HUES64 (cell line): ENCODE results near the gene DCK.
"Not testable (repeated sequence)": the region's sequence is repeated elsewhere in the genome, so short reads cannot be mapped to it uniquely, and the experiment has no call there.

Experiments used
- H3K27ac ChIP-seq: 2 replicates; pipeline ENCODE4 v1.7.0; 2013; ENCODE audit warnings: low read depth, low read length, inconsistent platforms
- H3K27me3 ChIP-seq: 2 replicates; pipeline ENCODE4 v1.6.1; 2013; ENCODE audit warnings: mild to moderate bottlenecking, low read length; ENCODE audit not compliant: insufficient read depth
- H3K36me3 ChIP-seq: 2 replicates; pipeline ENCODE4 v1.6.1; 2013; ENCODE audit warnings: mild to moderate bottlenecking, low read length; ENCODE audit not compliant: insufficient read depth
- H3K4me1 ChIP-seq: 2 replicates; pipeline ENCODE4 v1.6.1; 2013; ENCODE audit warnings: mild to moderate bottlenecking, low read length, moderate library complexity; ENCODE audit not compliant: insufficient read depth
- H3K4me3 ChIP-seq: 2 replicates; pipeline ENCODE4 v1.5.1; 2013; ENCODE audit warnings: mild to moderate bottlenecking, low read length, moderate library complexity
- H3K9ac ChIP-seq: 2 replicates; pipeline ENCODE4 v1.6.1; 2013; ENCODE audit warnings: mild to moderate bottlenecking, low read depth, low read length
- H3K9me3 ChIP-seq: 2 replicates; pipeline ENCODE4 v1.6.1; 2013; ENCODE audit warnings: low read depth, low read length; ENCODE audit not compliant: insufficient read depth
- WGBS: fragments of 150-250, 120-280 bp; methylation state at CpG from one replicate; pipeline ENCODE4 v1.1.7; 2013; ENCODE audit warnings: missing lambda C conversion rate; 5-methylcytosine and 5-hydroxymethylcytosine counted together

DCK gene

GRCh38 chr4:71025654-71026053 lies 32.2 kb downstream of the DCK start:
- H3K9ac ChIP-seq: no peak overlapping the region
- H3K27me3 ChIP-seq: no peaks in the 10 kb centered on the region
- peaks cover 57% of the 10 kb centered on the region for H3K36me3 ChIP-seq
- H3K9me3 ChIP-seq: no peaks in the 10 kb centered on the region
- no peak overlapping the region for H3K27ac ChIP-seq
- H3K4me1 ChIP-seq: peaks cover 16% of the 10 kb centered on the region
- H3K4me3 ChIP-seq: no peak overlapping the region
- 85% methylated on average over 1 of the region's 3 CpGs for WGBS

- no peaks in the 10 kb centered on the region for H3K9me3 ChIP-seq
- no peak overlapping the region for H3K4me3 ChIP-seq
- 0 out of 2 replicates have a peak overlapping the region, but pooled peaks have one; percentile 33 for H3K27ac ChIP-seq
- 98% methylated on average over 2 of the region's 2 CpGs for WGBS
- H3K4me1 ChIP-seq: peaks cover 16% of the 10 kb centered on the region
- H3K27me3 ChIP-seq: no peaks in the 10 kb centered on the region
- no peak overlapping the region for H3K9ac ChIP-seq
- H3K36me3 ChIP-seq: peaks cover 61% of the 10 kb centered on the region
These were observed 32.6 kb downstream of the DCK start for GRCh38 chr4:71026086-71026485.

- Histone ChIP-seq H3K4me3 (no peak overlapping the region), H3K27ac (no peak overlapping the region), H3K27me3 (no peaks in the 10 kb centered on the region), H3K36me3 (peaks cover 76% of the 10 kb centered on the region), H3K9me3 (no peaks in the 10 kb centered on the region), H3K9ac (no peak overlapping the region), H3K4me1 (peaks cover 16% of the 10 kb centered on the region)
- WGBS: no CpG with 5 or more reads among the region's 1 CpG
These were observed 34.2 kb downstream of the DCK start for GRCh38 chr4:71027611-71028010.

- Histone ChIP-seq H3K9me3 (no peaks in the 10 kb centered on the region), H3K27ac (peak overlapping the region; percentile 56; the same call in 1 of the 2 replicates), H3K27me3 (no peaks in the 10 kb centered on the region), H3K4me1 (peaks cover 16% of the 10 kb centered on the region), H3K4me3 (peak overlapping the region; percentile 21; the same call in 1 of the 2 replicates), H3K36me3 (peaks cover 61% of the 10 kb centered on the region), H3K9ac (0 out of 2 replicates have a peak overlapping the region, but pooled peaks have one; percentile 22)
- WGBS: 11% methylated on average over 1 of the region's 1 CpG
These were observed 36.1 kb downstream of the DCK start for GRCh38 chr4:71029504-71029903.

GRCh38 chr4:71032106-71032505 lies 38.7 kb downstream of the DCK start:
- WGBS: 95% methylated on average over 9 of the region's 10 CpGs
- peaks cover 41% of the 10 kb centered on the region for H3K36me3 ChIP-seq
- H3K9ac ChIP-seq: not testable (repeated sequence)

GRCh38 chr4:71045256-71045655 lies 51.8 kb downstream of the DCK start:
- no peak overlapping the region for H3K27ac ChIP-seq
- no peaks in the 10 kb centered on the region for H3K4me1 ChIP-seq
- H3K4me3 ChIP-seq: no peak overlapping the region
- no peak overlapping the region for H3K9ac ChIP-seq
- no peaks in the 10 kb centered on the region for H3K36me3 ChIP-seq
- no peaks in the 10 kb centered on the region for H3K27me3 ChIP-seq
- H3K9me3 ChIP-seq: 0 out of 2 replicates have a peak, but pooled peaks cover 2% of the 10 kb centered on the region
- 89% methylated on average over 4 of the region's 4 CpGs for WGBS

More at GRCh38 chr4:71032106-71032505, 38.7 kb downstream of the DCK start:
- not testable (repeated sequence) for H3K27me3 ChIP-seq, H3K4me3 ChIP-seq, H3K9me3 ChIP-seq, H3K27ac ChIP-seq
- H3K4me1 ChIP-seq: peaks cover 16% of the 10 kb centered on the region

- Histone ChIP-seq H3K27ac (no peak overlapping the region), H3K4me3 (no peak overlapping the region), H3K27me3 (no peaks in the 10 kb centered on the region), H3K4me1 (no peaks in the 10 kb centered on the region), H3K9ac (no peak overlapping the region), H3K9me3 (no peaks in the 10 kb centered on the region), H3K36me3 (no peaks in the 10 kb centered on the region)
- 88% methylated on average over 5 of the region's 5 CpGs for WGBS
These were observed 55.9 kb downstream of the DCK start for GRCh38 chr4:71049395-71049794.

GRCh38 chr4:71050809-71051208 lies 57.4 kb downstream of the DCK start:
- H3K4me1 ChIP-seq: no peaks in the 10 kb centered on the region
- H3K27me3 ChIP-seq: no peaks in the 10 kb centered on the region
- H3K27ac ChIP-seq: no peak overlapping the region
- no CpG with 5 or more reads among the region's 1 CpG for WGBS
- no peak overlapping the region for H3K4me3 ChIP-seq
- H3K9me3 ChIP-seq: no peaks in the 10 kb centered on the region
- H3K9ac ChIP-seq: no peak overlapping the region
- no peaks in the 10 kb centered on the region for H3K36me3 ChIP-seq

- WGBS: 92% methylated on average over 5 of the region's 7 CpGs
- Histone ChIP-seq H3K27ac (no peak overlapping the region), H3K27me3 (no peaks in the 10 kb centered on the region), H3K9ac (no peak overlapping the region), H3K9me3 (no peaks in the 10 kb centered on the region), H3K4me1 (no peaks in the 10 kb centered on the region), H3K4me3 (no peak overlapping the region), H3K36me3 (no peaks in the 10 kb centered on the region)
These were observed 58.6 kb downstream of the DCK start for GRCh38 chr4:71052034-71052433.

- WGBS: 92% methylated on average over 1 of the region's 2 CpGs
- H3K4me1 ChIP-seq: no peaks in the 10 kb centered on the region
- H3K9ac ChIP-seq: no peak overlapping the region
- H3K9me3 ChIP-seq: no peaks in the 10 kb centered on the region
- no peaks in the 10 kb centered on the region for H3K27me3 ChIP-seq
- H3K27ac ChIP-seq: no peak overlapping the region
- no peak overlapping the region for H3K4me3 ChIP-seq
- H3K36me3 ChIP-seq: no peaks in the 10 kb centered on the region
These were observed 59.3 kb downstream of the DCK start for GRCh38 chr4:71052716-71053115.

GRCh38 chr4:71053613-71054012 lies 60.2 kb downstream of the DCK start:
- not testable (repeated sequence) for H3K36me3 ChIP-seq, H3K9me3 ChIP-seq
- WGBS: no CpG with 5 or more reads among the region's 1 CpG

GRCh38 chr4:71059573-71059972 lies 66.1 kb downstream of the DCK start:
- 68% methylated on average over 16 of the region's 16 CpGs for WGBS
- H3K27ac ChIP-seq, H3K4me1 ChIP-seq, H3K27me3 ChIP-seq, H3K36me3 ChIP-seq, H3K9me3 ChIP-seq, H3K9ac ChIP-seq: not testable (repeated sequence)
- peak overlapping the region; percentile 34 for H3K4me3 ChIP-seq

More at GRCh38 chr4:71053613-71054012, 60.2 kb downstream of the DCK start:
- not testable (repeated sequence) for H3K9ac ChIP-seq, H3K4me3 ChIP-seq, H3K4me1 ChIP-seq, H3K27ac ChIP-seq, H3K27me3 ChIP-seq
